Activated T-cell treated with anti-CD3 and anti-CD28 coated beads, Interleukin-2, amount 50 U/mL, for 1 hour (primary cell): ENCODE results near the gene FANCC.

ENCODE experiments used
- DNase-seq: peaks from one replicate; pipeline ENCODE4 v3.0.0-alpha.2; 2020

The FANCC gene

GRCh38 chr9:95058121-95058785 is 259.3 kb downstream of the FANCC start:
- no peak for DNase-seq

- no peak for DNase-seq
These were observed 260.4 kb downstream of the FANCC start for GRCh38 chr9:95057101-95057500.

- no peak for DNase-seq
These were observed 261.5 kb downstream of the FANCC start for GRCh38 chr9:95055851-95056551.

- no peak for DNase-seq
These were observed 262.1 kb downstream of the FANCC start for GRCh38 chr9:95055334-95055850.

- no peak for DNase-seq
These were observed 263.6 kb downstream of the FANCC start for GRCh38 chr9:95053611-95054570.

GRCh38 chr9:95049761-95050160 is 267.7 kb downstream of the FANCC start:
- no peak for DNase-seq
